Stimulated activated CD8-positive, alpha-beta memory T cell treated with anti-CD3 and anti-CD28 coated beads, Interleukin-2, amount 100 ng/mL, for 48 hours (primary cell): Measurements from ENCODE around the gene UTP15.

Experiments used
- DNase-seq, 2 donors: peaks; one replicate each; pipeline ENCODE4 v3.0.0-alpha.2; 2020; ENCODE audit warnings: low read depth in 2 of 2

The UTP15 gene, protein sequence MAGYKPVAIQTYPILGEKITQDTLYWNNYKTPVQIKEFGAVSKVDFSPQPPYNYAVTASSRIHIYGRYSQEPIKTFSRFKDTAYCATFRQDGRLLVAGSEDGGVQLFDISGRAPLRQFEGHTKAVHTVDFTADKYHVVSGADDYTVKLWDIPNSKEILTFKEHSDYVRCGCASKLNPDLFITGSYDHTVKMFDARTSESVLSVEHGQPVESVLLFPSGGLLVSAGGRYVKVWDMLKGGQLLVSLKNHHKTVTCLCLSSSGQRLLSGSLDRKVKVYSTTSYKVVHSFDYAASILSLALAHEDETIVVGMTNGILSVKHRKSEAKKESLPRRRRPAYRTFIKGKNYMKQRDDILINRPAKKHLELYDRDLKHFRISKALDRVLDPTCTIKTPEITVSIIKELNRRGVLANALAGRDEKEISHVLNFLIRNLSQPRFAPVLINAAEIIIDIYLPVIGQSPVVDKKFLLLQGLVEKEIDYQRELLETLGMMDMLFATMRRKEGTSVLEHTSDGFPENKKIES

DNA sequence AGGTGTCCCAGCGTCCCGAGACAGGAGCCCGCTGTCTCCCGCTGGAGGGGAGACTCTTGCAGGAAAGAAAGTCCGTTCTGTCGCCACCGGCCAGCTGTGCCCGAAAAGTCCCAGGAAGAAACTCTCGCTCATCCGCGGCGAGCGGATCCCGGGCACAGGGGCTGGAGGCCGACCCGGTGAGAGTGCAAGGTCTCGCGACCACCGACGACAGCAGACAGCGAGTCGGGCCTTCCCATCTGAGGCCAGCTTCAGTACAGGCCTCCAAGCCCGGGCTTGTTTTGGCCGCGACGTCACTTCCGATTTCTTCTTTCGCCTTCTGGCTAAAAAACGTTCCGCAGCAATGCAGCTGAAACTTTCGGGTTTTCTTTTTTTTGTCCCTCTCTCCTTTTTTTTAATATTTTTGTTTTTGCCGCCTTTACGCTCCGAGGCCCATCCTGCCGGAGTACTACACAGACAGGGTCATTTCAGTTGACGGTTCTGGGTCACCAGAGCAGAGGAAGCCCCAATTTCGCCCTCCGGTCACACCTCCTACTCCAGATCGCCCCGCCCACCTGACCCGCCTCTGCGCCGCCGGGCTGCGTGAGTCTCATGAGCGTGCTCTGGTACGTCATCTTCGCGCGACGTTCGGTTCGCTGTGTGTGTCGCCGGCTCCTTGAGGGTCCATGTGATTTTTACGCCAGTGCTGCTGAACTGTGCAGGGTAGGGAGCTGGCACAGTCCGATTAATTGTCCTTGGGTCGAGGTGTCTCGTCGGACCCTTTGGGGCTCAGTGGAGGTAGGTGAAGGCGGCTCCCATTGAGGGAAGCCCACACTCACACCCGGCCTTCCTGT lies at the start of gene UTP15, which contains the start of gene ANKRA2:
Gene UTP15, plus strand, starts transcription at position 605 of the 830 bp plus-strand sequence. CDS start 1,602 bp downstream, outside the sequence.
Gene ANKRA2, minus strand, starts transcription at position 501 of the 830 bp plus-strand sequence. CDS start 2,758 bp downstream, outside the sequence.
- DNase-seq, result peak; percentile 98 to 99

DNA sequence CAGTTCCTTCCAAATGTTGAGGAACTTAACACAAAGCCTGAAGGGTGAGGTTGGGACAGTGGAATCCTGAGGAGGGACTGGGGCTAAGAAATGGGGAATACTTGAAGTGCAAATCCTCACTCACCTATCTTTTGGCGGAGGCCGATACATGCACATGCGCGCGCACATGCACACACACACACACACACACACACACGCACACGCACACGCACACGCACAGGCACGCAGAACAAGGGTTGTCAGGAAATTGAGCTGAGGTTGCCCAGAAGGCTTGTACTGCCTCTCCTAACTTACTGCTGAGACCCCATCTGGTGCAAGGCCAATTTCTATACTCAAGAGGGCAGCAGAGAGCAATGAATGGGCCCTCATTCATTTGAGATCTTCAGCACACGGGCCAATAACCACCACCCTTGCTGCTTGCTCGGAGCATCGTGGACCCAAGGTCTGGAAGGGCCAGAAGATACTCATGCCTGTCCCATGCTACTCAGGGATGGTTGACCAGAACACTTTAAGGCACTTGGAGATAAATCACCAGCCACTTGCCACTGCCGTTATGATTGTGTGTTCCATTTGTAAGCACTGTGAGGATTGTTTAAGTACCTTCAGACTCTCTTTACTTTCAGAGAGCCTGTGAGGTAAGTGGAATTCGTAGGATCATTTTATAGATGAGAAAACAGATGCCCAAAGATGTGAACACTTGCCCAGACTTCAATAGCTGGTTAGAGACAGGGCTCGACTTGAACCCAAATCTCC lies 45.8 kb upstream of the UTP15 start:
- peak; percentile 29 to 46 for DNase-seq

DNA sequence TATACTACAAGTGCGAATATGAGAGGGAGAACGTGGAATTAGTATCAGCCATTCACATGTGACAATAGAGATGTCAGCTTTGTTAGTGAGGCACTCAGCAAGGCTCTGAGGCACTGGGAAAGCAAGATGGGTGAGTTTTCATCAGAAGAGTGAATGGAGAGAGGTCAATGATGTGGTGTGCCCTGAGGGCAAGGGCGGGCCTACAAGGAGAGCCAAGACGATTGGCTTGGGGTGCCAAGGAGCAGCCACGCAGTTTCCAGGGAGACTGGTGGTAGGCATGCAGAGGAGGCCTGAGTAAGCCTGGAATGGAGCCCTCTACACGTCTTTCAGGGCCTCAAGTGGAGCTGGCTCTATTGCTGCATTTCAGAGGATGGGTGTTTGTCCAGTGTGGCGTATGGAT lies 42.6 kb upstream of the UTP15 start:
- no peak for DNase-seq

DNA sequence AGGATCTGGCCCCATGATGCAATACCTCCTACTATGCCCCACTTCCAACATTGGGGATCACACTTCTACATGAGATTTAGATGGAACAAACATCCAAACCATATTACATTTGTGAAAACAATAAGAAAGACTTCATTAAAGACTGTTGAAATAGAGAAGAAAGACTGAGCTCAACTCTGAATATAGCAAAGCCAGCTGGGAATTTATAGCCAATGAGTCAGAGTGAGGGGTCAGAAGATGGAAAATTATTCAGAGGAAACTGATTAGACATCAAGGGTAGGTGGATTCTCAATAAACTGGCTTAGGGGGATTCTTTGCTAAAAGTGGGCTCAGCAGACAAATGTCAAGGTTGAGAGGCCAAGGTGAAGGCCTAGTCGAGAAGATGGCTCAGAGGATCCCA lies 41.7 kb upstream of the UTP15 start:
- no peak for DNase-seq

DNA sequence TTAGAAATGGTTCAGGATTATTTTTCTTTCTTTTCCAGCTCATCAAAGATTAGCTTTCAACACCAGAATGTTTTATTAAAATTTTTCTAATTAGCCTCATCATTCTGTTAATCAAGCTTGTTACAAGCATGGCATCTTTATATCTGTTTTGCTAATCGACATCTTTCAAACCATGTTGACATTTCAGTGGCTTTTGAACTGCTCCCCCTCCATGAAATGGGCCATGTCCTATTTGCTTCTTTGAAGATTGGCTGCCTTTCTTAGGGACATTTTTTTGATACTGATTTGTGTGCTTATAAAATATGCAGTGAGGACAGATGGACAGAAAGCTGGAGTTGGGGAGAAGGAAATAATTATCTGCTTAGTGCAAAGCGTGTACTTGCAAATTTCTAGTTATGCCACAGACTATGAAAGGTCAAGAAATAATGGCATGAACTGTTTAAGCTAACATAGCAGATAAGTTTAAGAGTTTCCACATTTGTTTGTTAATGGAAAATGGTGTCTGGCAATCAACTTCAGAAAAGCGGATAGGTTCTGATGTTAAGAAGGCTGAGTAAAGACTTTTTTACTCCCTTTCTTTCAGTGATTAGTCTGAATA lies 39.8 kb upstream of the UTP15 start:
- DNase-seq, result no peak

DNA sequence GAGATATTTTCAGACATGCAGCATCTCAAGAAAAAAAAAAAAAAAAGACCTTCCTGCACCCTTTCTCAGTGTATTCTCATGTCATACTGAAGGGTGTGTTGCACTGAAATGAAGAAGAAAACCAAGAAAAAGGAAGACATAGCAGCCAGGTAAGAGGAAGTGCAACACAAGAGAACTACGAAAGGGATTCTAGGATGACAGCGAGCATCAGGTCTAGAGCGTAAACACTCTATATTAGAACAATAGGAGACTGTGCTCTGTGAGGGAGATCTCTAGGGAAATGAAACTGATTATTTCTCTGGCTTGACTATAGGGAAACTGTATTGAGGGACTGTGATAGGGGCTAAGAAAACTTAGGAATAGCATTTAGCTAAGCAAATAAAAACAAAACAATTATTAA lies 37.3 kb upstream of the UTP15 start:
- no peak for DNase-seq

DNA sequence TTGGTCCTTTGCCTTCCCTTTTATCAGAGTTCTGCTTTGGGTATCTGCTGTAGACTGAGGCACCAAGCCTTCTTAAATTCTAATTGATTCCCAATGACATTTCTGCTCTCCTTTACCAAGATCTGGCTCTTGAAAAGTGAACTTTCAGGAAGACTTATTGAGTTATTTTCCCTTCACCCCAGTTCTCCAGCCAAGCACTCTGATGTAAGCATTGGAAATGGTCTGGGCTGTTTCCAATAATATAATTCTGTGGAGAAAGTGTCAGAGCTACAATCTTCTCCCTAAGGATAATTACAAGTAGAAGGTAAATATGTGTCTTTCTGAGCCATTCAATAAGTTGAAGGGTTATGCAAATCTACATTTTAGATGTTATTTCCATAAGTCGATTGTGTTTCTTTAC lies 36.5 kb upstream of the UTP15 start:
- DNase-seq, result no peak

DNA sequence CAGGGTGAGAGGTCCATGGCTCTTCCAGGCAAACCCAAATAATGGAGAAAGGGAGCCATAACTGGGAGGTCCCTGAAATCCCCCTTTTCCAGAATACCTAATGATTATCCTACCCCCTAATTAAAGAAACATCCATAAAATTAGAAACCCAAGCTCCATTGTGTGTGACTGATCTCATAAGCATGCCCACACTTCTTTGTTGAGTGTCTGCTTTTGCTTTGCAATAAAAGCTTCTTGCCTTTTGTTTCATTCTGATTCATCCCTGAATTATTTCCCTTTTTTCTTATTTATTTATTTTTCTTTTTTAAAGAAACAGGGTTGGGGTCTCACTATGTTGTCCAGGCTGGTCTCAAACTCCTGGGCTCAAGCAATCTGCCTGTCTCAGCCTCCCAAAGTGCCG lies 34.2 kb upstream of the UTP15 start:
- no peak for DNase-seq

DNA sequence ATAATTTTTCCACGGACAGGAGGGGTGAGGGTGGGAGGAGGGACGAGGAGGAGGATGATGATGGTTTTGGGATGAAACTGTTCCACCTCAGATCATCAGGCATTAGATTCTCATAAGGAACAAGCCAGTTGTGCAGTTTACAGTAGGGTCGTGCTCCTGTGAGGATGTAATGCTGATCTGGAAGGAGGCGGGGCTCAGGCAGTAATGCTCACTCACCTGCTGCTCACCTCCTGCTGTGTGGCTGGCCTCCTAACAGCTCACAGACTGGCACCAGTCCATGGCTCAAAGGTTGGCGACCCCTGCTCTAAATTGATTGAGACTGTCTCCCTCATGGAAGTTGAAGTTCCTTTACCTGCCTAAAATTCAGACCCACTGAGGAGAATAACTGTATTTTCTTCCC lies 33.3 kb upstream of the UTP15 start:
- no peak for DNase-seq

DNA sequence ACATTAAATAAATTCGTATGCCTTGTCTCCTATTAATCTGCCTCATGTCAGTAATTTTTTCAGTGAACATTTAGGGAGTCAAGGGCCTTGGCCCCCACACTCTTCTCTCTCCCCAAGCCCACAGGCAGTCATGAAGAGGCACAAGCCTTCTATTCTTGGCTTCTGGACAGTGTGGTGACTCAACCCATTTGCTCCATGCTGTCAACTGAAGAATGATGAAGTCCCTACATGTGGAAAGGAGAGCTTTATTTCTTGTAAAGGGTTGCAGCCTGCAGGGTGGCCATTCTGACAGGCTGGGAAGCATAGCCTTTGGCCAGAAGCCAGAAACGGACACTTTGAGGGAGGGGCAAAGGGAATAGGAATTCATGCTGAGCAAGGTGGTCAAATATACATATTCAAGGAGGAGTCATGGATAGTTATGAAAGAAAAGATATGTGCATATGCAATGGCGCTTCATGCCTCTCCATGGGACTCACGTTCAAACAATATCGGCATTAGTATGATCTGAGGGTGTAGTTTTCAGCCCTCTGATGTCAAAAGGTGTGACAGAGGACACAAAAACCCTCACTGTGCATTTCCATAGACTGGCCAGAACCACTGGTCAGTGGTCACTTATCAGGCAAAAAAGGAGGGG lies 31.4 kb upstream of the UTP15 start:
- no peak for DNase-seq

DNA sequence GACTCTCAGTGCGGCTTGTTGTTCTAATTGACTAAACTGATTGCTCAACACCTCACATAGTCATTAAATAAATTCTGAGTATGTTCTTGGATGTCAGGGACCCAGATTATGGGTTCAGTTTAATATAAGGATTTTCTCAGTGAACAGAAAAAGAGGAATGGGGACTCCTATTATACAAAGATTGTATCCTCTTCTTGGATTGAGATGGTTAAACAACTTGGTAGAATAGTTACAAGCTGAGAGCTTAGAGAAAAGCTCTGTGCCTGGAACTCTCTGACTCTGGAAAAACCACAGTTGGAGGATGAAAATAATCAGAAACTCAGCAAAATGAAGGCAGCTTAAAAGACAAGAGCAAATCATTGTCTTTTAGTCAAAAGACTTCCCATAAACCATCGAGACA lies 30.6 kb upstream of the UTP15 start:
- no peak for DNase-seq

DNA sequence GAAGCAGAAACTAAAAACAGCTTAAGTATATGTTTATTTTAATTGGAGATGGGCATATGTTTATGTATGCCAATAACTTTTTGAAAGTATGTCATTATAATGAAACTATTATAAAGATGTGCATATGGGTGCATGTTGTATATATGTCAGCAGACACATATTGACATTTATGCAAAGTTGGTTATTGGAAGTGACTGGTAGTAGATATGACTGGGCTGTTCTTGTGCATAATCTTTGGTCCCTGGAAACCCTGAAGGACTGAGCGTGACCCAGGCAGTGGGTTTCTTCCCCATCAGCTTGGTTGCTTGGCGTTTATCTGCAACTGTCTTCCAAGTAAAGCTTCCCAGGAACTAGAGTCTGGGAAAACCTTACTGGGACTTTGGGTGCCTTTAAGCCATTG lies 25.8 kb upstream of the UTP15 start:
- no peak for DNase-seq

DNA sequence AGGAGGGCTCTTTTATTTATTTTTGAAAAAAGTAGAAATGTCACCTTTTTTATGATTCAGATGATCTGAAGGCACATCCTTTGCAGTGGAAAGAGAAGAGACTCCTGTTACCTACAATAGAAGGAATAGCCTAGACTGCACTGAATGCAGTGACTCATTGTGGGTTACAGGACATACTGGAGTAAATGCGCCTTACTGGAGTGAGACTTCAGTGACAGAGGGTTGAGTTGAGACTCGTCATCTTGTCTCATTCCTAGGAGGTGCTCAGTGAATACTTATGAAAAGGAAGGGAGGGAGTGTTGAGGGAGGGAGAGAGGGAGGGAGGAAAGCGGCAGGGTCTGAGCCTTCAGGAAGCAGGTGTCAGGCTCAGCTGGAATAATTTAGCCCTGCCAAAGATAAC lies 25.4 kb upstream of the UTP15 start:
- DNase-seq, result no peak

DNA sequence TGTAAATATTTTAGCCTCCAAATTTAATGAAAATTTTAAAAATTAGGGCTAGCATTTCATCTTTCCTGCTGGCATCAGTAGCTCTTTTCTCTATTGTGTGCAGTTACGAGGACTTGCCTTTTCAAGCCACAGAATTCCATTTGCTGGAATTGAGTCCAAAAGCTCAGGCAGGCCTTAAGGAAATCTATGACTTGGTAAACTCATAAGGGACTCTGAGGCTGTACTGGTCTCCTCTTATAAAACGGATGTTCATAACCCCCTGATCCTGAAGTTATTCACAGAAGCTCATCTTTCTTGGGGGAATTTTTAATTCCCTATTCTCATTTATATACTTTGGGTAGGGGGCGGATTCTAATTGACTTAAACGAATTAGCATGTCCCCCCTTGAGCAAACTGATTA lies 23.5 kb upstream of the UTP15 start:
- DNase-seq, result no peak

DNA sequence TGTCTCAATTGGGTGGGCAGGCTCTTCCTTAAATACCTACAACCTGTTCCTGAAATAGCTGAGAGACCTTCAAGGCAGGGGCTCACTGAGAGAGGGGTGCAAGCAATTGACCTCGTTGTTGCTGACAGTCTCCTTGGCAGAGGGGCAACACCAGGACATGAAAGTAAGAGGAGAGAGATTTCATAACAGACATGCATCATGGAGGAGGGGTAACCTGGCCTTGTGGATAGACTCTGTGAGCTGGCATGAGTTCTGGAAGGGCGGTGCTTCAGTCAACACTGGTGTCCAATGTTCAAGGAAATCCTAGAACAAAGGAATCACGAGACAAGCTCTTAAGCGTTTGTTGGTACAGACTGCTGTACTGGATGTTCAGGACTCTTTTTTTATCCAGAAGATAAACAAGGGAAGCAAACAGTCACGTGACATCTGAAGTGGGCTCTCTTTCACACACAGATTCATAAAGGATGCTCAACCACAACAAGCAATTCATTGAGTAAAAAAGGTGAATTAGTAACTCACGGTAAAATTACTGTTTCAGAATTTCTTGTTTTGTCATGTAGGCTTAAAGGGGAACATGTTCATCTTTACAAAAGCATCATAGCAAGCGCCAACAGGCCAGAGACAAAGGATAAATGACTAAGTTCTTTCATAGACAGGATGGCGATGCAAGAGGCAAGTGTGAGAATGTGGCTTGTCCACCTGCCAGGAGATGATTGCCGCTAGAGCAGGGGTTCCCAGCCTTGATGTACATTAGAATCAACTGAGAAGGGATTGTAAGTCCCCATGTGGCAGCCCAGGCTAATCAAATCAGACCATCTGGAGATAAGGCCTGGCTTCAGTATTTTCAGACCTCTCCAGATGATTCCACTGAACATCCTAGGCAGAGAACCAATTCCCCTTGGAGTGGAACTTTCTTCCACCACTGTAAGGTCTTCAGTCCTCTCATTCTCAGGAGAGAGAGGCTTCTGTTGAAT lies 20.8 kb upstream of the UTP15 start:
- DNase-seq, result no peak

DNA sequence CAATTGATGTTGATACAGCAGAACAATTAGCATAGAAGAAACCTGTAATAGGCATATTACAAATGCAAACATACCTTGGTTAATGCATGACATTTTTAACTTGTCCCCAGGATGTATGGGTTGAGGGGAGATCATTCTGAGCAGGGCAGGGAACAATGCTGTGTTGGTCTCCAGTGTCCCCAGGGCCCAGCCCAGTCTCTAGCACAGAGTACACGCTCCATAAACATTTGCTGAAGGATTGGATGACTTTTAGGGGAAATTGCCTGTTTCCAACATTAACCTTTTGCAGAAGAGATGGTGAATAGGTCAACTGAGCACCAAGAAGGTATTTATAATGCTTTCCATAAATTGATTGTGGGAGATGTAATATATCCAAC lies 20.2 kb upstream of the UTP15 start:
- DNase-seq, result no peak

DNA sequence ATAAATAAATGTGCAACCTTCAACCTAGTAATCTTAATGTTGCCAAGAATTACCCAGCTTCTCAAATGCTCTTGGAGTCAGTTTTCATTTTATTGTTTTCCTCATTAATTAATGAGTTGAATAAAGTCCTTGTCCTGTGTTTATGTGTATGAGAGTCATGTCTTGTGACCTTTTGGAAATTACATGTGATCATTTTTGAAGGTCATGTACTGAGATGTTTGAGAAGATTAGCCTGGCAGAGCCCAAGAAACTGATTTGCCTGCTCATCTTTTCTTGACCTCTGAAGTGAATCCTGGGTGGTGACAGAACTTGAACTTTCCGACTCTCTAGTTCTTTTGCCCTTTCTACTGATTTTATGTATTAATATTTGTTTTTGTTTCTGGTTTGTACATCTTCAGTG lies 15.5 kb upstream of the UTP15 start:
- DNase-seq, result no peak

DNA sequence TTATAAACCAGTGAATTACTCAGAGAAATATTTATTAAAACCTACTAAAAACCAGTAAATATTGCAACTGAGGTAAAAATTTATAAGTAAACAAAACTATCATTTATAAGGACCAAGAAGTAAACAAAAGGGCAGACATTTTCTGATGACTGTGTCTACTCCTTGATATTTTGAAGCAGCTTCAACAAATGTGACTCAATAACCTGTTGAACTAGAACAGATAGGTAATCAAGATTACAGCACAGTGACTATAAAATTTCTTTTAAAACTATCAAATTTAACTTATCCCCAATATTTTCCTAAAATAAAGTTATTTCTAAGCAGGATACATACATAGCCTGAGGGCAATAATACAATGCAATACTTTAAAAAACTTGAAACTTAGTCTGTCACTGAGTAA lies 12.9 kb upstream of the UTP15 start:
- DNase-seq, result no peak

DNA sequence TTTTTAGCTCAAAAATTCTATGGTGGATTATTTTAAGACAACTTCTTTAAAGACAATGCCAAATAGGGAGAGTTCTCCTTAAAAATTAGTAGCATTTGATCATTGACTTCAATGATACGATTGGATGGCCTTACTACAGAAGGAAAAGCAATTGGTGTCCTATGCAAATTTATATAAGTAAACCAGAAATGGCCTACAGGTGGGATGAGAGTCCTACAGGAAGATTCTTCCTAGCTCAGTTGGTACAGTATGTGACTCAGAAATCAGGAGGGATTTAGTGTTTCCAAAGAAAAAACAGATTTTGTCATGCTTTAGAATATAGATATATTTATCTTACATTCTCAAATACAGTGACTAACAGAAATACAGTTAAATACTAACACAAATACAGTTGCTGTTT lies 6.6 kb upstream of the UTP15 start:
- no peak for DNase-seq

DNA sequence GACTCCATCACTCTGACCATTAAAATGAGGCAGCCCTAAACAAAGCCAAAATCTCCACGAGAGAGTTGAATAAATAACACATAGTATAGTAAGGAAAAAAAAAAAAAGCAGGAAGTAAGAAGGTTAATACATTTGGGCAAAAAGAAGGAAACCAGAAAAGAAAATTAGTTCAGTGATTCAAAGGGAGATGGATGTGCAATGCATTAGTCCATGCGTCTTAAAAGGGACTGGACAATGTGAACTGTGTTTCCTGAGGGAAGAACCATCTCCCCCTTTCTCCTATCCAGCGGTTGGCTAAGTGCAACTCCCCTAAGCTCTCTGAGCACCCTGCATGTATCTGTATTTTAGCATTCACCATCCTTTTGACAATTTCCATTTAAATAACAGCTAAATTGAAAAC lies 1.5 kb upstream of the UTP15 start:
- DNase-seq, result no peak
